HG02938 (cell line): ENCODE data around the gene RPL36A.

Source experiments
- ATAC-seq: cut with Tn5 transposase; IDR thresholded peaks from one replicate; pipeline ENCODE4 v1.9.1; 2021; ENCODE audit warnings: mild to moderate bottlenecking, moderate library complexity; ENCODE audit not compliant: unreplicated experiment

Gene RPL36A

DNA sequence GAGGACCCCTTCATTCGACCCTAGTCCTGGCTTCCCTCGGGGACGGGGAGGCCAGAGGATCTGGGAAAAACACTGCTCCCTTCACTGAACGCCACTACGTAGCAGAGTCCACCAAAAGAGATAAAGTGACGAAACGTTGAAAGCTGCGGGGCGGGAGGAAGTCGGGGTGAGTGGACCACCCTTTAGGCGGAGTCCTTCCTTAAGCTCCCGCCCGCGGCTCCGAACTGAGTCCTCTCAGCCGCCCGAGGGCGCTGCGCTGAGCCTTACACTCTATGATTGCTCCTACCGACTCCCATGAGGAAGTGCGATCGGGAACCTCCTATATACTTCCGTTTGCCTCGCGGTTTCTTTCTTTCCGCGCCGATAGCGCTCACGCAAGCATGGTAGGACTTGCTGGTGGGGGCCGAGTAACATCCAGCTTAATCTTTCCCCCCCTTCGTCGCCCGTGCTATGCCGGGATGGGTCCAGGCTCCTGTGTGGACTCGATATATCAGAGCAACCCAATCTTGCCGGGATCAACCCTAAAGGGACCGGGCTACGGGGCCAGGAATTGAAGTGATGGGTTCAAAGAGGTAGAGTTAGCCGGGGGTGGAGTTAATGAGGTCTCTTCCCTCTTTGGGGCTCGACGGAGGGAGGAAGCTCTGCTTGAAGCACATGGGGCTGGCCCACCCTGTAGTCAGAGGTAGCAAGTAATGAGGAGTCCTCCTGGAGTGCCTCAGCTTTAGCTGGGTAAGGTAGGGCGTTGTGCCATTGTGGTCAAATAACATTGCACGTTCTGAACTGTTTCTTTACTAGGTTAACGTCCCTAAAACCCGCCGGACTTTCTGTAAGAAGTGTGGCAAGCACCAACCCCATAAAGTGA lies at the start of gene RPL36A:
RPL36A (plus strand) TSS at position 348 of the 862 bp plus-strand sequence; CDS start at position 381, 33 bp downstream.
- peak; percentile 74 for ATAC-seq

DNA sequence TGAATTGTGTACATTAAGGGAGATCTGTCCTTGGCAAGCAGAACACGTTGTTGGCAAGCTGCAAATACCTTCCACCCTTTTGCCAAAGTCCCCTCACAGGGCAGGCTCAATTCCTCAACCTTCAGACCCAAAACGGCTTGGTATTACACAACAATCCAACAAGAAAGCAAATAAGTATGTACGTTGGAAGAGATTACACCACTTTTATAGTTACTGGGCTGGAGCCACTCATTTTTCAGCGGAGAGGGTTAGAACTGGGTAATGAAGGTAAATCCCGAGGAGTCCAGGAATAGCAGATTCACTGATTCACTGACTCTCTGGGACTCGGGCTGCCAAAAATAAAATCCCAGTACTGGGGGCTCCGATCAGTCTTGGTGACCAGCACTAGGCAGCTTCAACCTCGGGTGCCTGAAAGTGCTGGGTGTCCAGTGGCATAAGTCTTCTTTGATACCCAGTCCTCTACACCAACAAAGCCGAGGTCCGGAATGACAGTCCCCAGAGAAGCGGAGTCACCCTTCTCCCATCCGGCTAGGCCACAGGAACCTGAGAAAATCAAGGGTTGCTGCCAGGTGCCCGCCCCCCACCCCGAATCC lies 42.9 kb upstream of the RPL36A start:
- ATAC-seq = peak; percentile 19

DNA sequence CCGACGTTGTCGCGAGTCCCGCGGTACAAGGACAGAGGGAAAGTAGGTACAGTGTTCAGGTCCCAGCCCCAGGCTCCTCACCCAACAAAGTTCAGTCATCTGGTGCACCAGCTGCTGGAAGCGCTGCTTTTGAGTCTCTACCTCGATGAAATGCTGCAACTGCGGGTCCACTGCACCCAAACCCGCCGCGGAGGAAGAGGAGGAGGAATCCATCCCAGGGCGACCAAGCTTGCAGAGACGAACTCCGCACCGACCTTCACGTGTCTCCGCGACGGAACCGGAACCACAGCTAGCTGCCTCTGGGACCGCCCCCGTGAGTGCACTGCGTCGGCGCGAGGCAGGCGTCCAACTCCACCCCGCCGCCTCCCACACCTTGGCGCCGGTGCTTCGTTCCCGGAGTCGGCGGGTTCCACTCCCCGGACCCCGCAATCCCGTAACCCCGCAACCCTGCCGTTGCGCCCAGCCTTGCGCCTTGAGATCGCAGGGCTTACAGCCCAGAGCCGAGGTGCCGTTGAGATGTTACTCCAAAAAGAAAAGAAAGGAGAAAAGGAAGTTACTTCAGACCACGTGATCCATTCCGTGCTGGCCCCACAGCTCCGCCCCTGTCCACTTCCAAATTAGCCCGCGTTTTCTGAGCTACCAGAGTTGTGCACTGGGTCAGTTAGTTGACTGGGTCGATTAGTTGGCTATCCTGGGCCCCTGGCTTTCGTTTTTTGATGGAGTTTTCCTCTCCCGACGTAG lies 42.2 kb upstream of the RPL36A start, which contains the start of gene TIMM8A:
TIMM8A (minus strand) TSS at position 291 of the 741 bp plus-strand sequence; CDS start at position 213, 78 bp downstream.
- peak; percentile 94 for ATAC-seq

DNA sequence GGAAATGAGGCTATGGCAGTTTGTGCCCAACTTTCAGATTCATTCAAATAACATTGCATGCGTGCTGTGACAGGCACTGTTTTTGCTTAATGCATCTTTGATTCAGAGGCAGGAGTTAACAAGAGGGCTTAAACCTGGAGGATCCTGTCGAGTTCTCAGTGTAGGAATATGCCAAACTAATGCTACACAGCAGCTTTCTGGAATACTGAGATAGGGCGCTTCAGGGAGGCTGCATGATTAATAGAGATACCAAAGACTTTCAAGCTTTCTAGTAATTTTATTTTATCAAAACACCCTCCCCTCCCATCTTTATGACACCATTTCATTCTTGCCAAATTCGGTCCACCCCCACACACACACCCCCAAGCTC lies 41.6 kb upstream of the RPL36A start:
- ATAC-seq = no peak

DNA sequence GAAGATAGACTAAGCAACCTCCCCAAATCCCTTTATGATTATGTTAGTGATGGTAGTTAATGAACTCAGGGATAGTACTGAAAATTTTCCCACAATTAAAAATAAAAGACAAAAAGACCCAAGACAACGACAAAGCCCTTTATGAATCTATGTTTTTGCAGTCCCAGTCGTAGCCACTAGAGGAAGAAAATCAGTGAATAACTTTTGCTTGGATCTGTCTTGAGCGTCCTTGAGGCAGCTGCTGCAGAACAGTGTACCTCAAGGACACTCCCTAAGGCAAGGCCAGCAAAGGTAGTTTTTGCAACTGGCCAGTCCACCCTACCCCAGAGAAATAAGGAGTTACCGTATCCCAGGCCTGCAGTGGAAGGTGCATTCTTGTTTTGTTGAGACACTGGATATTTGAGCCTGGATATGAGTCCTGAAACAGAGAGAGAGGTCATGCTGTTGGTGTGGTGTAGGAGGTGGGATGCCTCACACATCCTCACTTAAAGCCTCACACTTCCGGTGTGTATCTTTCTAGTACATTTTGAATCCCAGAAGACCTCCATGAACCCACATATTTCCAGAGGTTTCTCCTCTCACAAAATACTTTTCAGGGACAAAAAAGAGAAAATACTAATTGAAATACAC lies 33.5 kb upstream of the RPL36A start:
- ATAC-seq = no peak

DNA sequence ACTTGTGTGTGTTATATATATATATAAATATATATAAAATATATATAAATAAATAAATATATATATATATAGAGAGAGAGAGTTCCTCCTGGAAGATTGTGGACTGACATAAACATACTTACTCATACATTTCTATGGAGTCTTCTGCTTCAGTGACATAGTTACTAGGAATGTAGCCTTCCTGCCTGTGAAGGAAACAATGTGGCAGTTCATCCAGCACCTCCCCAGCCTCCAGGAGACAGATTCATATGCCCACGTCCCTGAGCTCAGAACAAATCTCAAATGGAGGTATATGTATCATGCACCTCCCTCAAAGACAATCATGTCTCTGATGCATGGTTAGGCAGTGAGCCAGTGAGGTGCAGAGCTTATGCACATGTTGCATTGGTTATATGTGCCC lies 30.8 kb upstream of the RPL36A start:
- no peak for ATAC-seq

DNA sequence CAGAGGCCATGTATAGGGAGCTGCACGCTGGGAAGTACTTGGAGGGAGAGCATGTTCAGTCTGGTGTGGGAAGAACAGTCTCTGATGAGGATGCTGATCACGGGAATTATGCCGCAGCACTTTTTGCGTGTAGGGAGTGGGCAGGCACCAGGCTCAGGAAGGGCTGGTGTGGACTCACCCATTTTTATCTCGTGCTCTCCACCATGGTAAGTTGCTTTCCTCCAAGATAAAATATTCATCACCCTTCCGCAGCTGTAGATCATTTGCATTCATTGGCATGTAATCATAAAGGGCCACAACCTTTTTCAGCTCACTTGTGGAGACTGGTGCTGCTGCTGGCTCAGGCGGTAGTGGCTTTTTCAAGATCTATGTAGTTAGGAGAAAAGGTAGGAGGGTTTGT lies 30.4 kb upstream of the RPL36A start:
- no peak for ATAC-seq

DNA sequence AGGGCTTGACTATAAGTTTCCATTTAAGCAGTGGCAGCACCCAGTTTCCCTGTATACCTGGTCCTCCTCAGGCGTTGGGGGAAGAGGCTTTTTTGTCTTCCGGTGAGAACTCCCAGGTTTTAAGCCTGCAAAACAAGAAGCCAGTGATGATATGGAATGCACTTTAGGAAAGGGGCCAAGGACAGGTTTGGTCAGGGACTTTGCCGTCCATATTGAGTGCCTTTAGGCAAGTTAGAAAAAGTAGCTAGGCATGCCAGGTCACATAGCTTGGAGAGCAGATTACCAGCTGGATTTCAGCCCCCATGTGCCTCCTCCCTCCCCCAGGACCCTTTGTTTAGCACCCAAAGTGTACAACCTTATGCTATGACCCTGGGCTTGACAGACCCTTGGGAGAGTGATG lies 28.7 kb upstream of the RPL36A start:
- no peak for ATAC-seq

DNA sequence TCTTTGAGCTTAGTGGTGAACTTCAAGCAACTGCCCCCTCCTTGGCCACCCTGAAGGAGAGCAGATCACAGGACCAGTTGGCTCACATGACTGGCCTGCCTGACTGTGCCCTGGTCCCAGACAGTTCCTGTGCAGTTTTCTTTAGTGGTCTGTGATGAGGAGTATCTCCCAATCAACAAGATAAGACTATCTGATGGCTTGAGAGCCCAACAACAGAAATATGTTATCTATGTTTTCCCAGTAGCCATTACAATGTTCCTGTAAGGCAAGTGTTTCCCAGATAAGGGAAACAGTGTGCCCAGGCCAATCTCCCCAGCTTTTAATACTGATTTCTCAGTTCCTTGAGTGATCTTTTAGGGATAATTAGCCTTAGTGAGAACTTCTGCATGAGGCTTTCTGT lies 28.1 kb upstream of the RPL36A start:
- no peak for ATAC-seq

DNA sequence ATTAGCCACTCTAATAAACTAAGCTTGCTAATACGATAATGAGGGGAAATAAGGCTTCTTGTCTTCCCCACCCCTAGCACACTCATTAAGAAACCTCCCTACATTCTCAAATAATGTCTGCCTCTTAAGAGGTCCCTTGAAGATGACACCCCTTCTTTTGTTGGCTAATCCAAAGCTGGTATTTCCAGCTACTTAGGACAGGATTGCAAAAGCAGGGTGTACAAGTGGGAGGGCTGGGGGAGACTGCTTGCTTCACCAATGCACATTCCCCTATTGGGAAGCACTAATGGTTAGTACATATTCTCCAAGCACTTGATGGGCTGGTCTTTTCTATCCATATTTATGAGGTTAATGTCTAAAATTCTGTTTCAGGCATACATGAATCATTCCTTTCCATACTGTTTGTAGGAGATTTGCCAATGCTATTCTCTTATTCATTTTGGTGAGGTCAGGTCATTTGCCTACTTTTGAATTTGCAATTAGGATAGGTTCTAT lies 25.5 kb upstream of the RPL36A start:
- ATAC-seq = no peak

DNA sequence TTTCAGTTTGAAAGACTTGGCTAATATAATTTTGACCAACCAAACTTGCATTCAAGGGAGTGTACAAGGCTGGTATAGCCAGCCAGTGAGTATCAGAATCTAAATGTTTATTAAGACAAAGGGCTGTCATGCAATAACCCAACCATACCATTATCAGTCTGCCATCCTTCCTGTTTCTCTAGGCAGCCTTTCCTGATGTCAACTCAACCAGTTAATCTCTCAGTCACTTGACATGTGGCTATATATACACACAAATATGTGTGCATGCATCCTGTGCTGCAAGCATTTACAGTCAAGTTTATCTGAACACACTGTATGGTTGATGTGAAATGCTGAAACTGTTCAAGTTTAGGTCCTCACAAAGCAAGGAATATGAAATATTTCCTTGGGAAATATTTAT lies 22.0 kb upstream of the RPL36A start:
- ATAC-seq = no peak

DNA sequence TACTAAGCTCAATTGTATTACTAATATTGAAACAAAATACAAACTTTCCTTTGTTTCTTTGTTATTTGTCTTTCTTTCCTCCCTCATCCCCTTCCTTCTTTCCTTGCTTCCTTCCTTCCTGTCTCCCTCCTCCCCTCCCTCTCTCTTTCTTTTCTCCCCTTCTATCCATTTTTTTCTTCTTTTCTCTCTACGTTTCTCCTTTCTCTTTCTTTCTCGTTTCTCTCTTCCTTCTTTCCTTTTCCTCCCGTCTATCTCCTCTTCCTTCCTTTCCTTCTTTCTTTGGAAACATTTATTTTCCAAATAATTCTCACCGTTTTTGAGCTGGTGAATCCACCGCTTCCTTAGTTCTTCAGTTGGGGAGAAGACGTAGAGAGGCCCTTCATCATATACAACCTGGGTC lies 21.1 kb upstream of the RPL36A start:
- ATAC-seq = no peak

DNA sequence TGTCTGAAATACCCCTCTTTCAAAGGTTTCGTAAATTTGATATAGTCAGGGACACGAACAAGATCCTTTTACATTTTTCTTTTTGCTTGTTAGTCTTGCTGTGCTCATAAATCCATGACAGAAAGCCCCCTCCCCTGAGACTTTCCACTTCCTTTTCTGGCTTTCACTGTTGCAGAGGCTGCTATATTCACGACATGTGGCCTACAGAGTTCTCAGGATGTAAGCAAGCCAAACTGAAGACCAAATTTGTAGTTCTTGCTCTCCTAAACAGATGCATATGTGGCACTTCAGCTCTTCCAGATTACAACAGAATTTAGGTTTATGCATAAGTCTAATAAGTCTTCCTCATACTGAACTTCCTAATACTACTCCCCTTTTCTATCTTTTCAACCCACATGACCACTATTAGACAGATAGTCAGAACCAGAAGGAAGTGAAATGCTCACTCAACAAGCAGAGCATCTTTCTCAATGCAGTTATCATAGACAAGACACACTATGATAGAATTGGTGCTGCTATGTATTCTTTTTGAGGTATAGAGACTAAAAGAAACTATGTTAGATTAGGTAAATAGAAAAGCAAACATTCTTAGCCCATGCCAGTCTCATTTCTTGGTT lies 19.8 kb upstream of the RPL36A start:
- peak; percentile 68 for ATAC-seq

DNA sequence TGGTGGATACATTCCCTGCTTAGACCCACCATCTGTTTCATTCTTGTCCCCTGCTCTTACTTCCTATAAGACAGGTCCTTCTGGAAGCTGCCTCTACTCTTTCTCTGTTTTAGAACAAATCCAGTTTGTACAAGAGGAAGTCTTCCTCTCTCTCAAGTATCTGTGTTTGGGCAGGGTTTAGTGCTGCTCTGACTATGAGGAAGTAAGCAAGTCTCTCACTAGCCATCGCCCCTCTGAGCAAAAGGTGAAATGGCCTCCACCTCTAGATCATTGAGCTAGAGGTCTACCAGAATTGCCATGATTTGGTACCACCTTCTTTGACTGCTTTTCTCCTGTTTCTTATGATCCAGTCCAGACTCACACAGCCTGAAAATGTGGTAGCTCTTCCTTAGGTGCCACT lies 13.3 kb upstream of the RPL36A start:
- ATAC-seq = no peak

DNA sequence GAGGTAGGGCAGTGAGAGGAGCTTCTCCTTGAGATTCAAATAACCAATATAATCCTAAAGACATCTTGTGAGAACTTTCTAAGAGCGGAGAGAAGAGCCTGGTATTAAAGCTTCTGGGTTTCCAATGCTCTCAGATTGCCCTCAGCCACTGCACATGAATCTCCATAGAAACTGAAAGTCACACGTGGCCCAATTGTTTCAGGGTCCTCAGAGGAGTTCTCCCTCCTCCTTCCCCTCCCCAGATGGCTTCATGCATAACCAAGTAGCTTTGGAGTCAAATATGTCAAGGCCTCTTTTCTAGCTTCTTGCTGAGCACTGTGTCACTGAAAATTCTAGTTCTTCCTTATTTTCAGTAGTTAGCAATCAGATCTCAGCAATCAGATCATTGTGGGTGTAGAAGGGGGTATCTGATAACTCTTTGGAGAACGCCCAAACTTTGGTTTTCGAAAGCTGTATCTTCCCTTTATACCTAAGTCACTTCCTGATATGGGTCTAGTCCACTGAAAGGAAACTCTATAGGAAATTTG lies 7.1 kb upstream of the RPL36A start:
- ATAC-seq = peak; percentile 67

DNA sequence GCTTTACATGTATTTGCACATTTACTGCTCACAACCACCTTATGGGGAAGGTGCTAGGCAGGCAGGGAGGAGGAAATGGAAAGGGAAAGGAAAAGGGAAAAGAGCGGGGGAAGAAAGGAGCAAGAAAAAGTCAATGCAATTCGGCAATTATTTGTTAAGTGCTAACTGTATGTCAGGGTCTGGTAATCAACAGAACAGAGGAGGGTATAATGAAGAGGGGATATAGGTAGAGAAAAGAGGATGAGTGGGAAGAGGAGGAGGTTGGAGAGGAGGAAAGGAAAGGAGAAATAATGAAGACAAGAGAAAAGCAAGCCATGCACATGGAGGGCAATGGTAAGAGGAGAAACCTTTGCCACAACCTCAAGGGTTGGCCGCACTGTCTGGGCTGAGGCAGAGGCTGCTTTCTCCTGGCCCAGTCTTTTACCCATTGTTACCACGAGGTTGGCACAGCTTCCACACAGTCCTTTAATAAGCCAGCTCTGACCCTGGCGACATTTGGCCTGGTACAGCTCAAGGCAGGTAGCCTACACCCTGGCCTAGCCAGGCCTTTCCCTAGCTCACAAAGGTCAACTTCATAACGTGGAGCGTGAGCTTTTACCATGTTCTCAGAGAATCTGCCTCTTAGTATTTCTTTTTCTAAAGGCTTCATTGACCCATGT lies 5.7 kb upstream of the RPL36A start:
- ATAC-seq = no peak

DNA sequence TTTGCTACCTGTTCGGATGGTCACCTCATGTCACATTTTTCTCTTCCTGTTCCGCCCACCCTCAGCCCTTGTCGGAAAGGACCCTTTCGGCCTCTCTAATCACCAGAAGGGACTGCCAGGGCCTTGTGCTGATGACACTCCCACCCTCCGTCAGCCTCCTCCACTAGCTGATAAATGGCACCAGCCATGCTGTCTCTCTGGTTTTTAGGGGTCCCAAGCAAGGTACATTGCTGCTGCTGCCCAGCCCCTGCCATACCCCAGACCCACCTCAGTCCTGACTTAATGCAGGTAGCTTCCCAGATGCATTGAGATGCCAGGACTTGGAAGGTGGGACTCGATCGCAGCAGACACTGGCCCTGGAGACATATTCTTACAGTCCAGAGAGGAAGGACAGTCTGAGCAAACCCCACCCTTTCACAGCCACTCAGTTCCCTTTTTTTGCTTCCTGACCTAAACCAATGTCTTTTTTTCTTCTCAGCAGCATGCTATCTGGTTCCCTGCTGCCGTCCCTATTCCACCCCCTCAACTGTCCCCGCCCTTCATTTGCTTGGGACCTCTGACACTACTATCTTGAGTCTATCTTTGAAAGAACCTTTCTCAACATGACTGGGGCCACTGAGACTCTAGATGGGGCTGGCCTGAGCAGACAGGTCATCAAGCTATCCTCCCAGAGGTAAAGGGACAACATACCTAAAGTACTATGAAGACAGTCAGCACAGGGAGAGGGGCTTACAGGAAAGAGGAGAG lies 4.8 kb upstream of the RPL36A start, which contains the start of gene BTK:
BTK (minus strand) TSS at position 397 of the 747 bp plus-strand sequence. CDS start 10,907 bp downstream, outside the sequence.
- peak; percentile 58 for ATAC-seq

DNA sequence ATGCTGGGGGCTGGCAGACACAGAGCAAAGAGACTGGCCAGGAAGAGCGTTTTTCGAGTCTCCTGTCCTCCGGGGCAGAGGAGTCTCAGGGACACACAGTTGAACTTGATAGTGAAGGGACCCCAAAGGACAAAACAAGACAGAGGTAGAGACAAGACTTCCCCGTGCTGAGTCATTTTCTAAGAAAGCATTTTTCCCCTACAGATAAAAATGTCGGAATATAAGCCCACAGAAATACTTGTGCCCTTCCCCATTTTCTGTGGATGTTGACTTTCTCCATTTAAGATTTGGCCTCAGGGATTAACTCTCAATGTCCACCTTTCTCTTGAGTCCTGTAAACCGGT lies 4.3 kb upstream of the RPL36A start:
- no peak for ATAC-seq

DNA sequence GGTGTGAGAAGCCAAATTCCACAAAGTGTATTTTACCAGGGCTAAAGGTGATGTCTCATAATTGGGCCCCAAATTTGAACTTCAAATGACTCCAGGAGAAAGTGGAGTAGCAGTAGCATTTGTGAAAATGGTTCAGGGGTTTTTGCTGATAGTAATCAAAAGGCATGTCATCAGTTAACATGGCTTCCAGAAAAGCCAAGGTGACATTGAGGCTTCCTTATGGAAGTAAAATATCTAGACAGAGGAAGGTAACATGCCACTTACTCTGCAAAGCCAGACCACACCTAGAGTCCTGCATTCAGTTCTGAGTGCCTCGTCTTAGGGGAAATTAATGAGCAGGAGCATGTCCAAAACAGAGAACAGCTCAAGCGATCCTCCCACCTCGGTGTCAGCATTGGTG lies 2.2 kb upstream of the RPL36A start:
- no peak for ATAC-seq
